BE2C (cell line): Measurements from ENCODE around the gene LPO.

Experiments used
- DNase-seq: peaks from one replicate; pipeline ENCODE4 v3.0.0-alpha.2; 2020
- H3K27me3 ChIP-seq: fragments of 250-450 bp; sonication (Bioruptor Pico); 2 replicates; pipeline ENCODE4 v1.5.1; 2020; ENCODE audit warnings: mild to moderate bottlenecking
- H3K36me3 ChIP-seq: fragments of 250-450 bp; sonication (Bioruptor Pico); 2 replicates; pipeline ENCODE4 v1.5.1; 2020; ENCODE audit warnings: mild to moderate bottlenecking
- H3K4me1 ChIP-seq: fragments of 250-450 bp; sonication (Bioruptor Pico); 2 replicates; pipeline ENCODE4 v1.5.1; 2020
- H3K4me3 ChIP-seq: 2 replicates; pipeline ENCODE4 v1.5.1; 2011; ENCODE audit warnings: low read depth, low read length
- H3K9me3 ChIP-seq: fragments of 250-450 bp; sonication (Bioruptor Pico); 2 replicates; pipeline ENCODE4 v1.5.1; 2020
- CTCF ChIP-seq: IDR thresholded peaks from 2 replicates; pipeline ENCODE4 v1.5.1; 2012; ENCODE audit warnings: mild to moderate bottlenecking, low read depth, low read length

Gene LPO

GRCh38 chr17:58270476-58271215 is 32.3 kb downstream of the LPO start:
- H3K36me3 ChIP-seq, result no peaks in the 10 kb centered on the region
- H3K27me3 ChIP-seq, result peaks cover 8% of the 10 kb centered on the region; the same call in 1 of the 2 replicates
- no peaks in the 10 kb centered on the region for H3K4me1 ChIP-seq
- H3K4me3 ChIP-seq, result no peak overlapping the region
- TF ChIP-seq CTCF, result peak; percentile 7; the same call in 1 of the 2 replicates
- no peaks in the 10 kb centered on the region for H3K9me3 ChIP-seq
- DNase-seq, result no peak

- H3K36me3 ChIP-seq, result no peaks in the 10 kb centered on the region
- TF ChIP-seq CTCF, result no peak
- H3K4me1 ChIP-seq, result no peaks in the 10 kb centered on the region
- H3K4me3 ChIP-seq, result no peak overlapping the region
- H3K27me3 ChIP-seq, result peaks cover 4% of the 10 kb centered on the region; the same call in 1 of the 2 replicates
- no peaks in the 10 kb centered on the region for H3K9me3 ChIP-seq
- DNase-seq, result no peak
Observed at GRCh38 chr17:58271216-58271931, 33.0 kb downstream of the LPO start.

GRCh38 chr17:58272367-58273280 is 34.2 kb downstream of the LPO start:
- no peaks in the 10 kb centered on the region for H3K36me3 ChIP-seq
- no peak overlapping the region for H3K4me3 ChIP-seq
- no peak for TF ChIP-seq CTCF
- DNase-seq, result no peak
- H3K9me3 ChIP-seq, result no peaks in the 10 kb centered on the region
- no peaks in the 10 kb centered on the region; the same call in 1 of the 2 replicates for H3K27me3 ChIP-seq
- H3K4me1 ChIP-seq, result no peaks in the 10 kb centered on the region

GRCh38 chr17:58273453-58274104 is 35.2 kb downstream of the LPO start:
- TF ChIP-seq CTCF, result no peak
- Histone ChIP-seq H3K4me3 (no peak overlapping the region), H3K27me3 (peaks cover 1% of the 10 kb centered on the region)

DNA sequence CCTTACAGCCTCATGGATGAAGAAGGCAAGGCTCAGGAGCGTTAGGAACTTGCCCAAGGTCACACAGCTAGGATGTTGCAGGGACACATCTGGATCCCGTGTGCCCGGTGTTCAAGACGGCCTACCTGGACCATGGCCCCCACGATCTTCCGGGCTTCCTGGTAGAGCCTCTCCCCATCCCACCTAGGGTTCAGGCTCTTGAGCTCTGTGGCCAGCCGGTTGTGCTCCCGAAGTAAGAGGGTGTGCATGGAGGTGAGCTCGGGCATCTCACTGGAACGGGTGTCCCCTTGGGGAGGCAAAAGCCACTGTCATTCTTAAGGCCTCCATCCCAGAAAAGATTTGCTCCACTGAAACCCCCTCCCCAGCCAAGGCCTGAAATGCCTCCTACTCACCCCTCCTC is 37.0 kb downstream of the LPO start:
- no peak overlapping the region for H3K4me3 ChIP-seq
- no peaks in the 10 kb centered on the region for H3K36me3 ChIP-seq
- H3K4me1 ChIP-seq, result no peaks in the 10 kb centered on the region
- peaks cover 9% of the 10 kb centered on the region for H3K27me3 ChIP-seq
- TF ChIP-seq CTCF, result no peak
- DNase-seq, result no peak
- H3K9me3 ChIP-seq, result no peaks in the 10 kb centered on the region

More at GRCh38 chr17:58273453-58274104, 35.2 kb downstream of the LPO start:
- DNase-seq, result no peak
- Histone ChIP-seq H3K9me3 (no peaks in the 10 kb centered on the region), H3K36me3 (no peaks in the 10 kb centered on the region), H3K4me1 (no peaks in the 10 kb centered on the region)
